Measurements from ENCODE around the gene OSBPL7. TPM values are rescaled to one million over a fixed set of nuclear protein-coding genes. Genes with fewer than 3 reads are reported as not detected.

Gene OSBPL7
- total RNA-seq, 1 experiment from 2014 or later, result 9.1 TPM

GRCh38 chr17:47803751-47804150 lies 17.8 kb downstream of the OSBPL7 start:
- no peaks in the 10 kb centered on the region for H3K4me1 ChIP-seq (ENCODE audit: insufficient read depth, low read length, poor library complexity, severe bottlenecking)
- H3K36me3 ChIP-seq (ENCODE audit: insufficient read depth, low read length, poor library complexity, severe bottlenecking), result no peaks in the 10 kb centered on the region
- no peak for TF ChIP-seq EZH2 (IDR thresholded peaks at IDR 0.05; ENCODE audit: borderline replicate concordance, low read depth, low read length, poor library complexity, severe bottlenecking)
- no peak for TF ChIP-seq CTCF (conservative IDR thresholded peaks at IDR 0.05; ENCODE audit: low read depth, low read length)
- H3K27ac ChIP-seq (ENCODE audit: low read depth, low read length, poor library complexity, severe bottlenecking), result no peak overlapping the region
- ChIA-PET POLR2A (ENCODE audit: low non-redundant PET) (no interaction called here), CTCF (no interaction called here)
- H3K27me3 ChIP-seq (replicated peaks; ENCODE audit: insufficient read depth, low read depth, low read length, poor library complexity), result no peaks in the 10 kb centered on the region
- no peaks in the 10 kb centered on the region for H3K9me3 ChIP-seq (ENCODE audit: low read depth, low read length, poor library complexity, severe bottlenecking)
- no peak for DNase-seq (ENCODE audit: low spot score)
- H3K4me3 ChIP-seq (ENCODE audit: low read depth, low read length, poor library complexity, severe bottlenecking), result no peak overlapping the region
- intact Hi-C loops (cut with micrococcal nuclease; ENCODE audit: unreplicated experiment), result no loop called here
- no TSS peak for BruUV-seq (replicated peaks)

GRCh38 chr17:47803201-47803600 lies 18.4 kb downstream of the OSBPL7 start:
- Histone ChIP-seq H3K27me3 (replicated peaks; ENCODE audit: insufficient read depth, low read depth, low read length, poor library complexity) (no peaks in the 10 kb centered on the region), H3K4me3 (ENCODE audit: low read depth, low read length, poor library complexity, severe bottlenecking) (no peak overlapping the region), H3K36me3 (ENCODE audit: insufficient read depth, low read length, poor library complexity, severe bottlenecking) (no peaks in the 10 kb centered on the region), H3K9me3 (ENCODE audit: low read depth, low read length, poor library complexity, severe bottlenecking) (no peaks in the 10 kb centered on the region), H3K27ac (ENCODE audit: low read depth, low read length, poor library complexity, severe bottlenecking) (no peak overlapping the region), H3K4me1 (ENCODE audit: insufficient read depth, low read length, poor library complexity, severe bottlenecking) (no peaks in the 10 kb centered on the region)
- CTCF ChIA-PET, result no interaction called here
- DNase-seq (ENCODE audit: low spot score), result no peak
- no peak for TF ChIP-seq CTCF (conservative IDR thresholded peaks at IDR 0.05; ENCODE audit: low read depth, low read length)
- no peak for TF ChIP-seq EZH2 (IDR thresholded peaks at IDR 0.05; ENCODE audit: borderline replicate concordance, low read depth, low read length, poor library complexity, severe bottlenecking)
- no TSS peak for BruUV-seq (replicated peaks)
- POLR2A ChIA-PET (ENCODE audit: low non-redundant PET), result no interaction called here
- intact Hi-C loops (cut with micrococcal nuclease; ENCODE audit: unreplicated experiment), result no loop called here

GRCh38 chr17:47802341-47803022 lies 19.1 kb downstream of the OSBPL7 start:
- H3K4me1 ChIP-seq (ENCODE audit: insufficient read depth, low read length, poor library complexity, severe bottlenecking), result no peaks in the 10 kb centered on the region
- CTCF ChIA-PET, result no interaction called here
- TF ChIP-seq CTCF (conservative IDR thresholded peaks at IDR 0.05; ENCODE audit: low read depth, low read length) (peak; percentile 55), EZH2 (IDR thresholded peaks at IDR 0.05; ENCODE audit: borderline replicate concordance, low read depth, low read length, poor library complexity, severe bottlenecking) (no peak)
- H3K27ac ChIP-seq (ENCODE audit: low read depth, low read length, poor library complexity, severe bottlenecking), result no peak overlapping the region
- no peaks in the 10 kb centered on the region for H3K27me3 ChIP-seq (replicated peaks; ENCODE audit: insufficient read depth, low read depth, low read length, poor library complexity)
- BruUV-seq (replicated peaks), result no TSS peak
- no peaks in the 10 kb centered on the region for H3K36me3 ChIP-seq (ENCODE audit: insufficient read depth, low read length, poor library complexity, severe bottlenecking)
- peak; percentile 22 for DNase-seq (ENCODE audit: low spot score)
- intact Hi-C loops (cut with micrococcal nuclease; ENCODE audit: unreplicated experiment), result no loop called here
- H3K9me3 ChIP-seq (ENCODE audit: low read depth, low read length, poor library complexity, severe bottlenecking), result no peaks in the 10 kb centered on the region
- POLR2A ChIA-PET (ENCODE audit: low non-redundant PET), result no interaction called here
- no peak overlapping the region for H3K4me3 ChIP-seq (ENCODE audit: low read depth, low read length, poor library complexity, severe bottlenecking)

All from A673 (cell line).